Ishikawa (cell line): ENCODE data around the gene SMYD4.

ENCODE experiments used
- CREB1 ChIP-seq: IDR thresholded peaks from 2 replicates; pipeline ENCODE4 v1.6.1; 2012; ENCODE audit warnings: low read depth
- EP300 ChIP-seq: IDR thresholded peaks from 2 replicates; pipeline ENCODE4 v1.6.1; 2012; ENCODE audit warnings: borderline replicate concordance

DNA sequence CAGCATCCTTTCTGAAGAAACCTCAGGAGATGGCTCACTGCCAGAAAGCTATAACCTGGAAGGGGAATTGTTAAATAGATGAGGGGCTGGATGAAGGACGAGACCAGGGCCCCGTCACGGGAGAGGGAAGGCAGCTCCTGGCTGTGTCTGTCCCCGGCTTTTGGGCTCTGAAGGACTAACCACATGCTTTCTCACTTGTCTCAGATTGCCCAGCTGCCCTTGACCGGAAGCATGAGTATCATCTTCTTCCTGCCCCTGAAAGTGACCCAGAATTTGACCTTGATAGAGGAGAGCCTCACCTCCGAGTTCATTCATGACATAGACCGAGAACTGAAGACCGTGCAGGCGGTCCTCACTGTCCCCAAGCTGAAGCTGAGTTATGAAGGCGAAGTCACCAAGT lies 53.4 kb downstream of the SMYD4 start:
- TF ChIP-seq EP300 (no peak), CREB1 (no peak)
